GM19397 (cell line): ENCODE measurements around the gene CBX7.
"Not testable (repeated sequence)": the region's sequence is repeated elsewhere in the genome, so short reads cannot be mapped to it uniquely, and the experiment has no call there.

Experiments
- ATAC-seq: cut with Tn5 transposase; IDR thresholded peaks from one replicate; pipeline ENCODE4 v1.9.1; 2021; ENCODE audit warnings: mild to moderate bottlenecking, moderate library complexity; ENCODE audit not compliant: unreplicated experiment

CBX7 gene

GRCh38 chr22:39174498-39175352 lies 22.2 kb upstream of the CBX7 start:
- ATAC-seq, result no peak

- ATAC-seq, result no peak
Measured at GRCh38 chr22:39173787-39174497, 21.5 kb upstream of the CBX7 start.

- ATAC-seq, result no peak
Measured at GRCh38 chr22:39173050-39173706, 20.7 kb upstream of the CBX7 start.

- ATAC-seq, result not testable (repeated sequence)
Measured at GRCh38 chr22:39172265-39173049, 20.0 kb upstream of the CBX7 start.

GRCh38 chr22:39171623-39172264 lies 19.3 kb upstream of the CBX7 start:
- no peak for ATAC-seq

GRCh38 chr22:39170825-39171622 lies 18.5 kb upstream of the CBX7 start:
- ATAC-seq, result no peak

GRCh38 chr22:39169797-39170466 lies 17.5 kb upstream of the CBX7 start:
- ATAC-seq, result no peak

GRCh38 chr22:39166547-39166946 lies 14.1 kb upstream of the CBX7 start:
- ATAC-seq, result no peak

- not testable (repeated sequence) for ATAC-seq
Measured at GRCh38 chr22:39156093-39156492, 3.6 kb upstream of the CBX7 start.

- no peak for ATAC-seq
Measured at GRCh38 chr22:39155421-39155820, 2.9 kb upstream of the CBX7 start.

- ATAC-seq, result no peak
Measured at GRCh38 chr22:39153220-39153717, 789 bp upstream of the CBX7 start.

- ATAC-seq, result no peak
Measured at GRCh38 chr22:39152024-39152510, 413 bp downstream of the CBX7 start.

GRCh38 chr22:39151329-39151975 lies 1.0 kb downstream of the CBX7 start:
- ATAC-seq, result no peak

- ATAC-seq, result no peak
Measured at GRCh38 chr22:39150848-39151215, 1.6 kb downstream of the CBX7 start.

- ATAC-seq, result no peak
Measured at GRCh38 chr22:39149915-39150847, 2.3 kb downstream of the CBX7 start.

GRCh38 chr22:39148727-39149535 lies 3.5 kb downstream of the CBX7 start:
- ATAC-seq, result no peak
